ENCODE data around the gene LIN28A. TPM values are rescaled to one million over a fixed set of nuclear protein-coding genes. Genes with fewer than 3 reads are reported as not detected.
"Not testable (repeated sequence)": the region's sequence is repeated elsewhere in the genome, so short reads cannot be mapped to it uniquely, and the experiment has no call there.

The LIN28A gene
- total RNA-seq, 1 donor: under 0.01 TPM

DNA sequence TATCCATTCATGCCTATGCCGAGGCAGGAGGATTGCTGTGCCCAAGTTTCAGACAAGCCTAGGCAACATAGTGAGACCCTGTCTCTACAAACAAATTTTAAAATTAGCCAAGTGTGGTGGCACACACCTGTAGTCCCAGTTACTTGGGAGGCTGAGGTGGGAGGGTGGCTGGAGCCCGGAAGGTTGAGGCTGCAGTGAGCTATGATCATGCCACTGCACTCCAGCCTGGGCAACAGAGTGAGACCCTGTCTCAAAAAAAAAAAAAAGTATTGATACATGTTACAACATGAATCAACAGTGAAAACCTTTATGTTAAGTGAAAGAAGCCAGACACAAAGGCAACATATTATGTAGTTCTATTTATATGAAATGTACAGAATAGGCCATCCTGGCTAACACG lies 25.6 kb upstream of the LIN28A start:
- not testable (repeated sequence) for DNase-seq (ENCODE audit: low read depth in 2 of 3, low spot score in 2 of 3)

DNA sequence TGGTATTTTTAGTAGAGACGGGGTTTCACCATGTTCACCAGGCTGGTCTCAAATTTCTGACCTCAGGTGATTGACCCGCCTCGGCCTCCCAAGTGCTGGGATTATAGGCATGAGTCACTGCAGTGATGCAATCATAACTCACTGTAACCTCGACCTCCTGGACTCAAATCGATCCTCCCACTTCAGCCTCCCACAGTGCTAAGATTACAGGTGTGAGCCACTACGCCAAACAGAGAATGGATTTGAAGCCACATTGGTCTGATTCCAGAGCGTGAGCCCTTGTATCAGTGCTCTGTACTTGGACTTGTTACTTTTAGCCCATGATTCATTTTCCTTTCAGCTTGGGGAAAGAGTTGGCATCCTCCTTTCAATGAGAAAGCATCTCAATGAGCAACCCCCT lies 23.2 kb upstream of the LIN28A start:
- DNase-seq (ENCODE audit: low read depth in 2 of 3, low spot score in 2 of 3): no peak

DNA sequence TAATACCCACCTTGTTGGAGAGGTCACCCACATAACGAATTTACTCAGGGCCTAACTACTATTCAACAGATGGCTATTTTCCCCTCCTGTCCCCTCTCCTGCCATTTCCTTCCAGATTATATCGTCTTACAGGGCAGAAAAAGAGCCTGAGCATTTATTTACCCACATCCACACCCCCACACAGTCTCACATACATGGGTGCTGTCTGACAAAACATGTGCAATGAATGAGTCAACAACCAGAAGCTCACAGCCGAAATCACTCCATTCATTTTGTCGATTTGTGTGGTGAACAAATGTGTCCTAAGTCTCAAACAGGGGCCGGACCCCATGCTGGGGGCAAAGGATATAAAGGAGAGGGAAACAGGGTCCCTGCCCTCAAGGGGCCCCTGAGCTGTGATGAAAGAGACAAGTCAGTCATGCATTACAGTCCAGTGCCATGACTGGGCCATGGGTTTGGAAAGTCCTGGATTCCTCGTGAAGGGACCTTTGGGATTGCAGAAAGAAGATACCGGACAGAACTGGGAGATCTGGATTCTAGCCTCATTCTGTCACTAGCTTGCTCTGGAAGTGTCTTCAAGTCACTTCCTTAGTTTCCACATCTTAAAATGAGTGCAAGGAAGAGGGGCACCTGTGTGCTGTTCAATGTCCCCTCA lies 21.7 kb upstream of the LIN28A start:
- DNase-seq (ENCODE audit: low read depth in 2 of 3, low spot score in 2 of 3): no peak

DNA sequence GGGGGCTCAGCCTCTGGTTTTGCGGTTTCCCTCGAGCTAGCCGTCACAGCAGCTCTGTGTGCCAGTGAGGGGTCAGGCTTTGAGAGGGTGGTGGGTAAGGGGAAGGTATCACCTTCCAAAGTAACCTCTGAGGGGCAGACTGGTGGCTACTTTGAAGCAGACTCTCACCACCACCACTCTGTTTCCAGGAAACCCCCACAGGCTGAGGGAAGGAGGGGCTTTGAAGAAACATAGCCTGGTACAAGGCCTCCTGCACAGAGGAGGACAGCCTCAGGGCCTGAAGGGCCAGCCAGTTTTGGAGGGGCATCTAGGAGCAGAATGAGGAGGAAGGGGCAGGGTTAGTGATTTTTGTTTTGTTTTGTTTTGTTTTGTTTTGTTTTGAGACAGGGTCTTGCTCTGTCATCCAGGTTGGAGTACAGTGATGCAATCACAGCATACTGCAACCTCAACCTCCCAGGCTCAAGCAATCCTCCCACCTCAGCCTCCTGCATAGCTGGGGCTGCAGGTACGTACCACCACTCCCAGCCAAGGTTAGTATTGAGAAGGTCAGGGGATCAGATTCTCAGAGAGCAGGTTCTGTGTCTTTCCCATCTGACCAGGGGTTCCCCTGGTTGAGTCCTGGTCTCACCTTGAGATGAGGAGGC lies 20.9 kb upstream of the LIN28A start:
- DNase-seq (ENCODE audit: low read depth in 2 of 3, low spot score in 2 of 3): no peak

DNA sequence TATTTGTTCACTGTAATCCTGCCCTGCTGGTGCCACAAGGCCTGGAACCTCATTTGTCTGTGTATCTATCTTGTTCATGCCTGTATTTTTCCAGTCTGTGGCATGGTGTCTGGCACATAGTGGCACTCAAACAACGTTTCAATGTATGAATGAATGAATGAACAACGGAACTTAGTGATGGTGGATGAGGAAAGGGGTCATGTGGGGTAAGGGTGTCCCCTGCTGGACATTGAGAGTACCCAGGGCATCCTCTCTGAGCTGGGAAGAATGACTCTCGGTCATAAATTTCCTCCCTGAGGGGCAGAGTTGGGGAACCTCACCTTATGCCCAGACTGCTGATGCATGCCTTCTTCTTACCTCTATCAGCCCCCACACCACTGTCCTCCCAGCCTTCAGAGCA lies 19.2 kb upstream of the LIN28A start:
- peak in 2 of 3 donors; percentile 66 to 83 for DNase-seq (ENCODE audit: low read depth in 2 of 3, low spot score in 2 of 3)

DNA sequence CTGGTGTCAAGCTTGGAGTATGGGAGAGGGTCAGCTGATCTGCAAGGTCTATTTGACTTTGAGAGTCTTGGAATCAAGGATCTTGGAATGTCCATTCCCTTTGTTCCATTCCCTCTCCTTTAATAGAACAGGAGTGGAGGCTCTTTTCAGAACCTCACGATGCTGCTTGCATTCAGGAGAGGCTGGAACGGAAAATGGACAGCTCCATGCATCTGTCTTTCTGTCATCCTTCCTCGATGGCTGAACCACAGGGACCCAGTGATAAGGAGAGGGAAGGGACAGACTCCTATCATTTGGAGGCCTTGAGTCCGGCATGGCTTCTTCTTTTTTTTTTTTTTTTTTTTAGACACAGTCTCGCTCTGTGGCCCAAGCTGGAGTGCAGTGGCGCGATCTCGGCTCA lies 14.9 kb upstream of the LIN28A start:
- DNase-seq (ENCODE audit: low read depth in 2 of 3, low spot score in 2 of 3): no peak

DNA sequence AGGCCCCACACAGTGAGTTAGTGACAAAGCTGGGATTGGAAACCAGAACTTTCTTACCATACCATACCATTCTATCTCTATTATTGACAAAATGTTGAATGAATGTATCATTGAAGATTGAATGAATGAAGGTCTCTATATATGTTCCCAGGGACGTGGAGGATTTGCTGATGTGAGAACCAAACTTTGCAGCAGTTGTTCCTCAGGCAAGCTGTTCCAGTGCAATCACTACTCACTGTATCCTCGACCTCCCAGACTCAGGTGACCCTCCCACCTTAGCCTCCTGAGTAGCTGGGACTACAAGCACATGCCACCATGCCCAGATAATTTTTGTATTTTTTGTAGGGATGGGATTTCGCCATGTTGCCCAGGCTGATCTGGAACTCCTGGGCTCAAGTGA lies 11.6 kb upstream of the LIN28A start:
- DNase-seq (ENCODE audit: low read depth in 2 of 3, low spot score in 2 of 3): no peak

DNA sequence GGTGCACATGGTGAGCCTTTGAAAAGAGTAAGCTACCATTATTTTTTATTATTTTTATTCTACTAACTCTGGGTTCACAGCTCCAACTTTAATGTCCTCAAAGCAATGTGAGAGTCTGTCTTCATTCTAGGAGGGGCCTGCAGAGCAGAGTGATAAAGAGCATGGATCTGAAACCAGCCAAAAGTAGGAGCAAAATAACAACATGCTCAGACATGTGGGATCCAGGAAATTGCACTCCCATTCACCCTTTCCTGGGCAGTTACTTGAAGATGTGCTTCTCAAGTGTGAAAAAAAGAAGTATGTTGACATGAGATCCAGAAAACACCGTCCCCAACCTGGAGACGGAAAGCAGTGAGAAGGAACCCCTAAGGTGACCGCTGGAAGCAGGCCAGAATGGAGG lies 8.7 kb upstream of the LIN28A start:
- no peak for DNase-seq (ENCODE audit: low read depth in 2 of 3, low spot score in 2 of 3)

DNA sequence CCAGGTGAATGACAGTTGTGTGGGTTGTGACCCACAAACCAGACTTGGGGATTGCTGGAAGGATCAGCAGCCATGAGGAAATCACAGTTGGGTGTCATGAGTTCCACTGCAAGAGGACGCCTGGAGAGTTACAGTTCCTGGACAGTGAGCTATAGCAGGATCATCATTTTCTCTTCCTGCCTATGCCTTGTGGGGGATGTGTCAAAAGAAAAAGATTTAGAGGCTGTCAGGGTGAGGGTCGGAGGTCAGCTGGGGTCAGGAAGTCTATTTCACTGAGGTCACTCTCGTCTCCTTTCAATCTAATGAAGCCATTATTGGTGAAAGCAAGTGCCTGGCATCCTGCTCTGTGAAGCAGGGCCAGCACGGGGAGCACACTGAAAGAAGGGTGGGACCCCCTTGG lies 7.0 kb upstream of the LIN28A start:
- DNase-seq (ENCODE audit: low read depth in 2 of 3, low spot score in 2 of 3): no peak

DNA sequence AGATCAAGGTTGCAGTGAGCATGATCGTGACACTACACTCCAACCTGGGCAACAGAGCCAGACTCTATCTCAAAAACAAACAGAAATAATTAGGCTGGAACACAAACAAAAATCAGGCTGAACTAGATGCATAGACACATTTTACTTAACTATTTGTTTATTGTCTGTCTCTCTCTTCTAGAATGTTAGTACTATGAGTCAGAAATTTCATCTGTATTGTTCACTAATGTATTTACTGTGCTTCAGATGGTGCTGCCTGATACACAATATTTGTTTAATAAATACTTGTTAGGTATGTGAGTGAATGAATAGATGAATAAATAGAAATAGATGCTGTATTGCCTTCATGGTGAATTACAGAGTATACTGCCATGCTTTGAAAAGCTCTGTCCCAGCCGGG lies 6.0 kb upstream of the LIN28A start:
- DNase-seq (ENCODE audit: low read depth in 2 of 3, low spot score in 2 of 3): no peak

DNA sequence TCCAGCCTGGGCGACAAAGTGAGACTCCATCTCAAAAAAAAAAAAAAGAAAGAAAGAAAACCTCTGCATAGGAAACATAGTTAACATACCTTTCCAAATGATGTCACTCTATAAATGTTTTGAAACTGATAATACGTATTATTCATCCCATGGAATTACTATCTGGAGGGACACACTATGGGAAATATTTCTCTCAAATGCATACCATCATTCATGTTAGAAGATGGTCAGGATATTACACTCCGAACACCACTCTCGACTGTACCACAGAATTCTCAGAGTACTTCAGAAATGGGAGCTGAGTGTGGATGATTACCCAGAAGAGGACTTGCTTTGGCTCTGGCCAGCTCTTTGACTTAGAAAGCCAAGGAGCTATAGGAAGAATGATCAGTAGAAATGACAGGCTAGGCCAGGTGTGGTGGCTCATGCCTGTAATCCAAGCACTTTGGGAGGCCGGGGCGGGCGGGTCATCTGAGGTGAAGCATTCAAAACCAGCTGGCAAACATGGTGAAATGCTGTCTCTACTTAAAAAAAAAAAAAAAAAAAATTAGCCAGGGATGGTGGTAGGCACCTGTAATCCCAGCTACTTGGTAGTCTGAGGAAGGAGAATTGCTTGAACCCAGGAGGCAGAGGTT lies 5.2 kb upstream of the LIN28A start:
- DNase-seq (ENCODE audit: low read depth in 2 of 3, low spot score in 2 of 3): no peak

DNA sequence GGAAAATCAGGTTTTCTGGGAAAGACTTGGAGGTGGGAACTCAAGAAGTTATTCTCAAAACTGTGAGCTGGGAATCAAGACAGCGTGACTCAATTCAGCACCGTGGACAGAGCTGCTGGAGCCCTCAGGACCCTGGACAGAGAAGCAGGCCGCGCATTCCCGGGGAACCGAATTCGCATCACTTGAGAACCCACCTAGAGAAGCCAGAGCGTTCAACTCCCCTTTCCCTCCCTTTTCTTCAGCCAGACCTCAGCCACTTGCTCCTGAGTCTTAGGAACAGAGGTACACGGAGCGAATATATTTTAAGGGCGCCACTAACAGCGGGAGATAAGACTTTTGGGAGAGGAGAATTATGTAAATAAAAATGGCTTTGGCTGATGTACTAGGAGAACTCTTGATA lies 2.0 kb upstream of the LIN28A start:
- peak; percentile 65 to 83 (median 71) for DNase-seq (ENCODE audit: low read depth in 2 of 3, low spot score in 2 of 3)

DNA sequence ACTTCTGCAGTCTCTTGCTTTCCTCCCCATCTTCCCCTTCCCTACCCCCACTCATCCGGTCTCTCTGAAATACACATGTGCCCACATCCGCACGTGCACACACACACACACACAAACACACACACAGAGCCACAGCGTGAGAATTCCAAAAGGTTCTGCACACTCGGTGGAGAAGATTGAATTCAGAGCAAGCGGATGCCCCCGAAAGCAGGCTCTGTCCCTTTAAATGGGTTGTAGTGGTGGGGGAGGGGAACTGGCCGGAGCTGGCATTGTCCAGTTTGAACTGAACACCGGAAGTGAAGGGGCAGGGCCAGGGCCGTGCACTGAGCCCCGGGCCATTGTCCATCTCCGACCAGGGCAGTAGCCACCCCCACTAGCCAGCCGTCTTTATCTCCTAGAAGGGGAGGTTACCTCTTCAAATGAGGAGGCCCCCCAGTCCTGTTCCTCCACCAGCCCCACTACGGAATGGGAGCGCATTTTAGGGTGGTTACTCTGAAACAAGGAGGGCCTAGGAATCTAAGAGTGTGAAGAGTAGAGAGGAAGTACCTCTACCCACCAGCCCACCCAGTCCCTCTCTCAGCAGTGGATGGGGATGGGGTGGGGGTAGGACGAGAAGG lies 1.3 kb upstream of the LIN28A start:
- no peak for DNase-seq (ENCODE audit: low read depth in 2 of 3, low spot score in 2 of 3)

DNA sequence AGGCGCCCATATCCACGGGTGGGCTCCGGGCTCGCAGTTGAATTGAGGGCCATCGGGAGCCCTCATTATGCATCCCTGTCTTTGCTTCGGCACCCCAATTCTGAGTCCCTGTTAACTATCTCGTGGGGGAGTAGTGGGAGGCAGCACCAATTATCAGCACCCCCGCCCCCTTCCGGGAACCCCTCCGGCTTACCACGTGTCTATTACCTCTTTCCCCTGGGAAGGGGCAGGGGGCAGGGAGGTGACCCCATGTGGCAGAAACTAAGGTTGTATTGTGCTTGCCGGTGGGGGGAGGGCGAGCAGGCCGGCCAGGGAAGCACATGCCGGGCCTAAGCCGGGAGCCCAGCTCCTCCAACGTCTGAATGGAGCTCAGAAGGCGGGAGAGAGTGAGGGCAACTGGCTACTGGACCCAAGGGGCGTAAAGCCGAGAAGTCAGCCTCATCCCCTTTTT lies 1.0 kb downstream of the LIN28A start:
- DNase-seq (ENCODE audit: low read depth in 2 of 3, low spot score in 2 of 3): no peak

DNA sequence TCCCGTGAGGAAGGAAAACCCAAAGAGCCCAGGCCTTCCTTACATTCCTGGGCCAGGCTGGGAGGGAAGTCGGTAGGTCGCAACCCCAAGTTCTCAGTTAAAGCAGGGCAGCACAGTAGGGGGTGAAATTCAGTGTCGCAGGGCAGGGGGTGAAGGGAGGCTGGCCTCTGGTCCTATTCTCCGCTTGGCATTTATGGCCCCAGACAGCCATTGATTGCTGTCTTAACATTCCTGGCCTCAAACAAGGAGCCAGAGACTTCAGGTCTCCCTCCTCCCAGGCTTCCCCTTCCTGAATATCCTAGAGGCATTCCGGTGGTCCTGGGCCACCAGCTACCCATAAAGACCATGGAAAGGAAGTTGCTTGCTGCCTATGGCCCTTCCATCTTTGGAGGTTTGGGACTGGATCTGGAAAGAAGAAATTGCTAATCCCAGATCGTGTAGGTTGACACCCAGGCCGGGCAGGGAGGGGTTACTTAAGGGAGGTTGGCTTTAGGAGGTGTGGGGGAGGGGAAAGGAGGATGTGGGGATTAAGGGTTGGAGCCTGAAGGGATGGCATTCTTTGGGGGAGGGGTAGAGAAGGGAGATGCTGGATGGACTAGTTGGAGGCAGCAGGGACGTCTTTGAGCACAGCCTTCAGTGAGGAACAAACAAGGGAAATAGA lies 1.7 kb downstream of the LIN28A start:
- no peak for DNase-seq (ENCODE audit: low read depth in 2 of 3, low spot score in 2 of 3)

DNA sequence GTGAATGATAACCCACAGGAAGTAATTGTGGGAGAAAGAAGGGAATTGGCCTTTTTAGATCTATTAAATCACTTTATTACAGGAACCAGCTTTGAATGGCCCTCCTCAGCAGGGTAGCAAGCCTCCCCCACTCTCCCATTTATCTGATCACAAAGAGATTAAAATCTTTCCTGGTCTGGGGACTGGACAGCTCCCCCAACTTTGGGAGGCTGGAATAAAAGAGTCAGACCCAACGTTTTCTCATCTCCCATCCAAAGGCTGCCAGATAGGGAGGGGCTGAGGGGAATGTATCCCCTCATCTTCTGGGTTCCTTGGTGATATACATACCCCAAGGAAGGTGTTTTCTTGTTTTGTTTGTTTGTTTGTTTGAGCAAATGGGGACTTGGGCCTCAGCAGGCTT lies 2.4 kb downstream of the LIN28A start:
- no peak for DNase-seq (ENCODE audit: low read depth in 2 of 3, low spot score in 2 of 3)

DNA sequence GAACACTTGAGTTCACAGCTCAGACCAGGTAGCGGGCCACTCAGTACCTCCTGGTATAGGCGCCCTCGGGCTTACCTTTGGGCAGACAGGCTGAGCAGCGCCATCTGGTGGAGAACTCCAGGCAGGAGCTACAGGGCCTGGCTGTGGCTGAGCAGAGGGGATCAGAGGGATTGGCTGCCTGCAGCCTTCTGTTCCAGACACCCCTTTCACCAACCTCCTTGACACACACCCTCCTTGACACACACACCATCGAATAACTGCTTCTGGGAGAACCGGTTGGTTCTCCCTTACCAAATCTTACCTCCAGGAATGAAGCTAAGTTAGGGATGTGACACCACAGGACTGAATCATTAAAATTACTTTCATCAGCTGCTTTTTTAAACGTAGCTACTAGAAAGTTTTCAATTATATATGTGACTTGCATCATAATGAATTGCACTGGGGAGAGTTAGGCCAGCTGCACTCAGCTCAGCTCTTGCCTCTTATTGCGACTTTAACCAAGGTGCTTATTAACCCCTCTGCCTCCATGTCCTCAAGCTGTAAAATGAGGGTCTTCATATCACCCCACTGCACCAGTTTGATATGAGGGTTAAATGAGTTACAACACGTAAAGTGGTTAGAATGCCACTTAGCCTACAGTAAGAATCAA lies 6.6 kb downstream of the LIN28A start:
- peak; percentile 61 to 84 (median 70) for DNase-seq (ENCODE audit: low read depth in 2 of 3, low spot score in 2 of 3)

DNA sequence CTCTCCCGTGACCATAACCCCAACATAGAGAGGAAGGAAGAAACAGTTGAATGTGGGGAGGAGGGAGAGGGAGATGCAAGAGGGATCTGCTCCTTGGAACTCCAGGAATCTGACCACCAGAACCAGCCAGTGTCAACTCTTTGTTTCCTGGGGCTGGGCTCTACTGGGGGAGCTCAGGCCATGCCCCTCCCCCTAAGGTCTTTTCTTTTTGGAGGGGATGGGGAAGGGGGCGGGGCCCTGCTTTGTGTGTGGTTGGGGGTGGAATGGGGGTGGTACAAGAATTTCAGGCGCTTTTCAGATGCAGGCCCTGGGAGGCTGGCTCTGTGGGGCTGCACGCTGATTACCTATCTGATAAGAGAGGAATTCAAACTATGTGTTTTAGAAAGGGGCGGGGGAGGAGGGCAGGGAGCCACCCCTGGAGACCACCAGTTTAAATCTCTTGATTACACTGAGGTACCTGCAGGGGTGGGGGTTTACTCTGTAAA lies 8.3 kb downstream of the LIN28A start:
- no peak for DNase-seq (ENCODE audit: low read depth in 2 of 3, low spot score in 2 of 3)

DNA sequence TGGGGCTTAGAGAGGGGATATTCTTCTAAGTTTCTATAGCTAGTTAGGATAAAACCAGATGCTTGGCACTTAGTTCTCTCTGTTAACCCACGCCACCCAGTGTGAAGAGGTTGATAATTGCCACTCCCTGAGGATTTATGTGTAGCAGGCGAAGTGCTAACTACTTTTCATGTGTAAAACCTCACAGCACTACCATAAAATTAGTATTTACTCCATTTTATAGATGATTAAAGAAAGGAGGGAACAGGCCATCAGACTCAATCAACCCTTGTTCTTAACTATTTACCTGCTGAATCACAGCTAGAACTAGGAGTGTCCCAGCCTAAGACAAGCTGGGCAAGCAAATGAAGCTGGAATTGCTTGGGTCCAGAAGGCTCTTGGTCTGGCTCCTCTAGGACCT lies 8.9 kb downstream of the LIN28A start:
- DNase-seq (ENCODE audit: low read depth in 2 of 3, low spot score in 2 of 3): no peak

DNA sequence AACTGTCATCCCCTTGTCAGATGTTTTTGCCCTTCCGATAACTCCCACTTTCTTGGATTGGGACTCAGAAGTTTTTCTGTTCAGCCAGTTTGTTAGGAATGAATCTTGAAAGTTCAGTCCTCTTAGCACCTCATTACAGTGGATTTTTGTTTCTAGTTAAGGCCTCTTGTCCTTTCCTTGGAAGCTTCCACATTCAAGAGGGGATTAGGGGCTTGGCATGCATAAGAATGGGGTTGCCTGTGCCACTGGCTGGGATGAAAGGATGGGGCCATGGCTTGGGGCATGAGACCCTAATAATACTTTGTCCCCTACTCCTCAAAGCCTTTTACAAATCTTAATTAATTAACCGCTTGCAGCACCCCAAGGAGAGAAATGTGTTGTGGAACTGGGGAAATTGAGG lies 19.1 kb downstream of the LIN28A start:
- no peak for DNase-seq (ENCODE audit: low read depth in 2 of 3, low spot score in 2 of 3)

Data from hematopoietic multipotent progenitor cell (in vitro differentiated cells).